ENCODE data around the gene DSC1. TPM values are rescaled to one million over a fixed set of nuclear protein-coding genes. Genes with fewer than 3 reads are reported as not detected.

DSC1 gene
- total RNA-seq, 2 experiments from 2014 or later = 1.6 to 1.7 TPM

DNA sequence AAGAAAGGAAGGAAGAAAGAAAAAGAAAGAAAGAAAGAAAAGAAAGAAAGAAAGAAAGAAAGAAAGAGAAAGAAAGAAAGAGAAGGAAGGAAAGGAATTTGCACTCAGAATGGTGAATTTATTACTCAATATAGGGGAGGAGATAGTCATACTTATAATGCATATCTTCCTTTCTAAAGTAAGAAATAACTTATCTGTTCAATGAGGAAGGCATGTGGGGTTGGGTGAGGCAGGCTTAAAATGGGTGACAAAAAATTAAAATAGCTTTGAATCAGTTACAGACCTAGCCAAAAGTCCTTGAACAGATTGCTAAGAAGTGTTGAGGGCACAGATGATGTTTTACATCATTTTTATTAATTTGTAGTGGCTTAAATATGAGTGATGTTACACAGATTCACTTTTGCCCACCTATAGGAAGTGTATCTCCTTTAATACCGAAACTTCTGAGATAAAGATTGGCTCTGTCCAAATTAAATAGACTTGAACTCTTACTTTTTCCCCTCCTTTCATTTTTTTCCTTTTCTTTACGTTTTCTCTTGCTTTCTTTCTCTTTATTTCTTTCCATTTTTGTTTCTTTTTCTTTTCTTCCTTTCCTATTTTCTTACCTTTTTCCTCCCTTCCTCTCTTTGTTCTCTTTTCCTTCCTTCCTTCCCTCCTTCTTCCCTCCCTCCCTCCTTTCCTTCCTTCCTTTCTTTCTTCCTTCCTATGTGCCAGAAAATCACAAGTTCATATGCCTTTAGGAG lies 45.6 kb downstream of the DSC1 start:
- Histone ChIP-seq H3K9me3 (ENCODE audit: control insufficient read depth in 1 of 2, insufficient read depth in 1 of 2, low read length in 2 of 2) (peaks cover 3 to 4% of the 10 kb centered on the region in 2 experiments), H3K27ac (ENCODE audit: low read depth in 1 of 2, low read length in 2 of 2) (no peak overlapping the region), H3K27me3 (ENCODE audit: control insufficient read depth in 1 of 2, insufficient read depth in 2 of 2, low read length in 2 of 2) (no peaks in the 10 kb centered on the region), H3K4me3 (ENCODE audit: low read length) (no peak overlapping the region), H3K4me1 (ENCODE audit: insufficient read depth, low read length) (no peaks in the 10 kb centered on the region), H3K36me3 (ENCODE audit: insufficient read depth, low read length) (no peaks in the 10 kb centered on the region)
- intact Hi-C loops (cut with DNase I, micrococcal nuclease) = no loop called here
- POLR2A ChIA-PET = no interaction called here
- CTCF ChIA-PET = no interaction called here
- no peaks in the 10 kb centered on the region for H3K36me3 Mint-ChIP-seq (ENCODE audit: low read depth)
- no peaks in the 10 kb centered on the region for H3K27me3 Mint-ChIP-seq
- H3K4me3 Mint-ChIP-seq = no peak overlapping the region
- DNase-seq = no peak
- ATAC-seq (ENCODE audit: poor library complexity) = no peak
- H3K4me1 Mint-ChIP-seq (ENCODE audit: low read depth) = no peaks in the 10 kb centered on the region
- peaks cover 5% of the 10 kb centered on the region for H3K9me3 Mint-ChIP-seq
- no peak overlapping the region for H3K27ac Mint-ChIP-seq
- TF ChIP-seq, protein P1, sequence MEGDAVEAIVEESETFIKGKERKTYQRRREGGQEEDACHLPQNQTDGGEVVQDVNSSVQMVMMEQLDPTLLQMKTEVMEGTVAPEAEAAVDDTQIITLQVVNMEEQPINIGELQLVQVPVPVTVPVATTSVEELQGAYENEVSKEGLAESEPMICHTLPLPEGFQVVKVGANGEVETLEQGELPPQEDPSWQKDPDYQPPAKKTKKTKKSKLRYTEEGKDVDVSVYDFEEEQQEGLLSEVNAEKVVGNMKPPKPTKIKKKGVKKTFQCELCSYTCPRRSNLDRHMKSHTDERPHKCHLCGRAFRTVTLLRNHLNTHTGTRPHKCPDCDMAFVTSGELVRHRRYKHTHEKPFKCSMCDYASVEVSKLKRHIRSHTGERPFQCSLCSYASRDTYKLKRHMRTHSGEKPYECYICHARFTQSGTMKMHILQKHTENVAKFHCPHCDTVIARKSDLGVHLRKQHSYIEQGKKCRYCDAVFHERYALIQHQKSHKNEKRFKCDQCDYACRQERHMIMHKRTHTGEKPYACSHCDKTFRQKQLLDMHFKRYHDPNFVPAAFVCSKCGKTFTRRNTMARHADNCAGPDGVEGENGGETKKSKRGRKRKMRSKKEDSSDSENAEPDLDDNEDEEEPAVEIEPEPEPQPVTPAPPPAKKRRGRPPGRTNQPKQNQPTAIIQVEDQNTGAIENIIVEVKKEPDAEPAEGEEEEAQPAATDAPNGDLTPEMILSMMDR (IDR thresholded peaks at IDR 0.05) = no peak

DNA sequence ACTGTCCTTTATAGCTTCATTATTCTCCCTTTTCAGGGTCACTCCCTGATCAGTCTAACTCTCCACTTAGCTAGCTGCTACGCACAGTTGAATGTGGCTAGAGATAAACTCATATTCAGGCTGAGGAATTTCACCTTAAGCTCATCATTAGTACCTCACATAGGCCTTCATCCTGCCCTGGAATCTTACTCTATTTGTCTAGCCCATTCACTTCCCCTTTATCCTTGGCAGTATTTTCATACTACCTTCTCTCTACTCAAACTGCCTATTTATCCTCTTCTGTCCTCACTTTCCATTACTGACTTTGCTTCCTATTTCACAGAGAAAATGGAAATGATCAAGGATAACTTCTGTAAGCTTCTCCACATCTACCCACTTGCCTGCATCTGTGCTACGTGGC lies 49.9 kb downstream of the DSC1 start:
- ATAC-seq (ENCODE audit: poor library complexity) (no peak), DNase-seq (no peak)
- Histone ChIP-seq H3K4me3 (ENCODE audit: low read length) (no peak overlapping the region), H3K27me3 (ENCODE audit: control insufficient read depth in 1 of 2, insufficient read depth in 2 of 2, low read length in 2 of 2) (no peaks in the 10 kb centered on the region), H3K4me1 (ENCODE audit: insufficient read depth, low read length) (no peaks in the 10 kb centered on the region), H3K9me3 (ENCODE audit: control insufficient read depth in 1 of 2, insufficient read depth in 1 of 2, low read length in 2 of 2) (peaks cover 0 to 4% of the 10 kb centered on the region in 2 experiments), H3K36me3 (ENCODE audit: insufficient read depth, low read length) (no peaks in the 10 kb centered on the region), H3K27ac (ENCODE audit: low read depth in 1 of 2, low read length in 2 of 2) (no peak overlapping the region)
- TF ChIP-seq, protein P1 (IDR thresholded peaks at IDR 0.05) = no peak
- intact Hi-C loops (cut with DNase I, micrococcal nuclease) = no loop called here
- Mint-ChIP-seq H3K27ac (no peak overlapping the region), H3K27me3 (no peaks in the 10 kb centered on the region), H3K4me3 (no peak overlapping the region), H3K36me3 (ENCODE audit: low read depth) (no peaks in the 10 kb centered on the region), H3K9me3 (peaks cover 5% of the 10 kb centered on the region), H3K4me1 (ENCODE audit: low read depth) (no peaks in the 10 kb centered on the region)
- POLR2A ChIA-PET = no interaction called here
- CTCF ChIA-PET = no interaction called here

DNA sequence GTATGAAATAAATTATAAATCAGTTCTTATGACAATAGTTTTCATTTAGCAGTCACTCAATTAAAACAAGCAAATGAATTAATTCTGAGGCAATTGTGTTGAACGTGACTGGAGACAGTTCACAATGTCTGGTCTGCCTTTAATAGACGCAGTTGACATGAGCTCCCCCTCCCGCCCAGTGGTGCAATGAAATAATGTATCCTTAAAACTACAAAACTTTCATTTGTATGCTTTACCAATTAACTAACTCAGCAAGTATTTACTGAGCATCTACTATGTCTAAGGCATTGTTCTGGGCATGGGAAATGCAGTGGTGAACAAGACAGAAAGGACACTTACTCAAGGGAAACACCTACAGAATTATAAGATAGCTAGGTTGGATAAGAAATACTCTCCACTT lies 56.9 kb downstream of the DSC1 start:
- no peak overlapping the region for H3K4me3 Mint-ChIP-seq
- CTCF ChIA-PET = no interaction called here

More for the DNA sequence above, 56.9 kb downstream of the DSC1 start:
- H3K36me3 ChIP-seq (ENCODE audit: insufficient read depth, low read length) = no peaks in the 10 kb centered on the region
- H3K27ac Mint-ChIP-seq = no peak overlapping the region
- no peak for ATAC-seq (ENCODE audit: poor library complexity)
- H3K4me1 ChIP-seq (ENCODE audit: insufficient read depth, low read length) = no peaks in the 10 kb centered on the region
- intact Hi-C loops (cut with DNase I, micrococcal nuclease) = no loop called here
- POLR2A ChIA-PET = no interaction called here
- H3K27me3 Mint-ChIP-seq = peaks cover 23% of the 10 kb centered on the region
- TF ChIP-seq, protein P1 (IDR thresholded peaks at IDR 0.05) = no peak
- peaks cover 0 to 27% of the 10 kb centered on the region in 2 experiments for H3K9me3 ChIP-seq (ENCODE audit: control insufficient read depth in 1 of 2, insufficient read depth in 1 of 2, low read length in 2 of 2)
- DNase-seq = no peak
- H3K9me3 Mint-ChIP-seq = no peaks in the 10 kb centered on the region
- peaks cover 6 to 8% of the 10 kb centered on the region in 2 experiments for H3K27me3 ChIP-seq (ENCODE audit: control insufficient read depth in 1 of 2, insufficient read depth in 2 of 2, low read length in 2 of 2)
- H3K4me1 Mint-ChIP-seq (ENCODE audit: low read depth) = no peaks in the 10 kb centered on the region
- no peak overlapping the region for H3K4me3 ChIP-seq (ENCODE audit: low read length)
- H3K27ac ChIP-seq (ENCODE audit: low read depth in 1 of 2, low read length in 2 of 2) = no peak overlapping the region
- H3K36me3 Mint-ChIP-seq (ENCODE audit: low read depth) = no peaks in the 10 kb centered on the region

Measured in CD4-positive, alpha-beta T cell (primary cell).